GM12875 (cell line): Measurements from ENCODE around the gene CCDC82.

Experiments
- H3K4me3 ChIP-seq: one replicate; pipeline ENCODE4 v1.5.1; 2011; ENCODE audit warnings: low read depth, low read length, control low read depth
- TF ChIP-seq, protein P1 (sequence below): IDR thresholded peaks from 2 replicates; pipeline ENCODE4 v1.5.1; 2011; ENCODE audit warnings: low read depth, mild to moderate bottlenecking, control low read depth, inconsistent platforms, low read length, moderate library complexity, borderline replicate concordance; ENCODE audit not compliant: insufficient read depth

The CCDC82 gene

DNA sequence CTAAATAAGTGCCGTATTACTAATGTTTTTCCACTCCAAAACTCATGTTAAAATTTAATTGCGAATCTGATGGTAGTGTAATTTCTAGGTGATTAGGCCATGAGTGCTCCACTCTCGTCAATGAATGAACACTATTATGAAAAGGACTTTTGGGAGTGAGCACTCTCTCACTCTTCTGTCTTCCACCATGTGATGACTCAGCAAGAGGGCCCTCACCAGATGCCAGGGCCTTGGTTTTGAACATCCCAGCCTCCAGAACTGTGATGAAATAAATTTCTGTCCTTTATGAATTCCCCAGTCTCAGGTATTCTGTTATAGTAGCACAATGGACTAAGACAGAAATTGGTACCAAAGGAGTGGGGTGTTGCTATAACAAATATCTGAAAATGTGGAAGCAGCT is 8.2 kb upstream of the CCDC82 start:
- H3K4me3 ChIP-seq, result no peak overlapping the region
- TF ChIP-seq, protein P1, sequence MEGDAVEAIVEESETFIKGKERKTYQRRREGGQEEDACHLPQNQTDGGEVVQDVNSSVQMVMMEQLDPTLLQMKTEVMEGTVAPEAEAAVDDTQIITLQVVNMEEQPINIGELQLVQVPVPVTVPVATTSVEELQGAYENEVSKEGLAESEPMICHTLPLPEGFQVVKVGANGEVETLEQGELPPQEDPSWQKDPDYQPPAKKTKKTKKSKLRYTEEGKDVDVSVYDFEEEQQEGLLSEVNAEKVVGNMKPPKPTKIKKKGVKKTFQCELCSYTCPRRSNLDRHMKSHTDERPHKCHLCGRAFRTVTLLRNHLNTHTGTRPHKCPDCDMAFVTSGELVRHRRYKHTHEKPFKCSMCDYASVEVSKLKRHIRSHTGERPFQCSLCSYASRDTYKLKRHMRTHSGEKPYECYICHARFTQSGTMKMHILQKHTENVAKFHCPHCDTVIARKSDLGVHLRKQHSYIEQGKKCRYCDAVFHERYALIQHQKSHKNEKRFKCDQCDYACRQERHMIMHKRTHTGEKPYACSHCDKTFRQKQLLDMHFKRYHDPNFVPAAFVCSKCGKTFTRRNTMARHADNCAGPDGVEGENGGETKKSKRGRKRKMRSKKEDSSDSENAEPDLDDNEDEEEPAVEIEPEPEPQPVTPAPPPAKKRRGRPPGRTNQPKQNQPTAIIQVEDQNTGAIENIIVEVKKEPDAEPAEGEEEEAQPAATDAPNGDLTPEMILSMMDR, result no peak

DNA sequence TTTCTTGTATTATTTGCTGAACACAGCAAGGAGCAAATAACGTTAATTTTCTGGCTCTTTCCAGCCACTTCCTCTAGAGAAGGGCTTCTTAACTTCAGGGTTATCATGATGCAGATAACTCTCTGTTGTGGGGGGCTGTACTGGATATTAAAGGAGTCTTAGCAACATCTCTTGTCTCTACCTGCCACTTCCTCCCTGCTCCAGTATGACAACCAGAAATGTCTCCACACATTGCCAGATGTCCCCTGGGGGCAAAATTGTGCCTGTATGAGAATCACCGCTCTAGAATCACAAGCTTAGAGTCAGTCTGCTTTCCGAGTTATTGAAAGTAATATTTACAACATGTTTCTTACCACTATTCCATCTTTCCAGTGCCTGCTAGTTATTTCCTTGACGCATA is 6.9 kb upstream of the CCDC82 start:
- H3K4me3 ChIP-seq, result no peak overlapping the region
- TF ChIP-seq, protein P1, result no peak

DNA sequence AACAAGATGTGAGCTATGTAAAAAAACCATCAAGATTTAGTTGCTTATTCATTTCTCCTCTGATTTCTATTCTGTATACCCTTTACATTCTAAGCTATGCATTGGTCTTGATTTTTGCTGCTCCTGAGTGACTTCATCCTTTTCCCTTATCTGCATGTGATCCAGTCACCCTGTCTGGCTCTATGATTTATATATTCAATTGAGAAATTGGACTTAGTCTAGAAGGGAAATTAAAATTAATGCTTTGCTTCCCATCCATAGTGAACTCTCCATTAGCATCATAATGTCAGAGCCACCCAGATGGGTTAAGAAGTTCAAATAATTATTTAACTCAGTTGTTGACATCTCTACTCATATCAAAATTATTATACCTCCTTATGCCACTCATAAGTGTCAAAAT is 5.1 kb upstream of the CCDC82 start:
- TF ChIP-seq, protein P1, result no peak
- H3K4me3 ChIP-seq, result no peak overlapping the region

DNA sequence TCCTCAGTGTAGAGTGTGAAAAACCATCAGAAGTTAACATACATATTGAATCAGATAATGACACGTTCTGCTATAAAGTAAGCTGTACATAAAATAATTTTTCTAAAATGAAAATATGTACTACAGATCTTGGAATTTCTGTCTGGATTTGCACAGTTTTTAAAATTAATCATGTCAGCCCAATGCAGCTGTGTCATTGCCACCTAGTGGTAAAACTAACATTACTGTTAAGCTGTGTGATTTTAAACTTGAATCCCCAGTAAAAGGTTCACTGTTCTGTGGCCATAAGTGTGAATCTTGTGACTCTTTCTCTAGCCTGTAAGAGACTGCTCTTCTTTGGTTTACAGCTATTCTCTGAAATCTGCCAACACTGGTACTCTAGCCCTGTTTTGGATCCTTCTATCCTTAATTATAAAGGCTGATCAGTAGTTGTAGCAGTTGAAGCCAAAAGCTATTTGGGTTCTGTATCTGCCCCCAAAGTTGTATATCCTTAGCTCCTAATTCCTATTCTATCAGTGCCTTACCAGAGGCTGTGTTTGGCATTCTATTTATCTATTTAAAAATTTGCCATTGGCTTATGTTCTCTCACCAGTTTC is 4.1 kb upstream of the CCDC82 start:
- TF ChIP-seq, protein P1, result peak; percentile 53; the same call in 1 of the 2 replicates
- H3K4me3 ChIP-seq, result no peak overlapping the region

DNA sequence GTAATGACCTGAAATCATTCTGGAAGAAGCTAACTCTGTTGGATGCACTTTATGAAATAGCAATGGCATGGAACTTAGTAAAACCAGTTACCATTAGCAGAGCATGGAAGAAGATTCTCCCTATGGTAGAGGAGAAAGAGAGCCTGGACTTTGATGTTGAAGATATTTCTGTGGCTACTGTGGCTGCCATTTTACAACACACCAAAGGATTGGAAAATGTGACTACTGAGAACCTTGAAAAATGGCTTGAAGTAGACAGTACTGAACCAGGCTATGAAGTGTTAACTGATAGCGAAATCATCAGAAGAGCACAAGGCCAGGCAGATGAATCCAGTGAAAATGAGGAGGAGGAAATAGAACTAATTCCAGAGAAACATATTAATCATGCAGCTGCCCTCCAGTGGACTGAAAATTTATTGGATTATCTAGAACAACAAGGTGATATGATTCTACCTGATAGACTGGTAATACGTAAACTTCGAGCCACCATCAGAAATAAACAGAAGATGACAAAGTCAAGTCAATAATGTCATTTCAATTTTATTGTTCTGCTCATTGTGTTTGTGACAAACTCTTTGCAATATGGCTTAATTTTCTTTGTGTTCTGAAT is 2.1 kb upstream of the CCDC82 start:
- H3K4me3 ChIP-seq, result no peak overlapping the region
- TF ChIP-seq, protein P1, result no peak

DNA sequence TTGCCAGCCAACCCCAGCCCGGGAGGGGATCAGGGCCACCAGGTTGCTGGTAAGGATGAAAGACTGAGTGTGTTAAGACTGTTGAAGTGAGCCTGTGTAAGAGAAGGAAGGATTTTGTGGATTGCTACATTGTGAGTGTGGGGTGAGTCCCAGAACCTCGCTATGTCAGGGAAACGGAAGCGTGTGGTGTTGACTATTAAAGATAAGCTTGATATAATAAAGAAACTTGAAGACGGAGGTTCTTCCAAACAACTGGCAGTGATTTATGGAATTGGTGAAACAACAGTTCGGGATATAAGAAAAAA is 728 bp upstream of the CCDC82 start:
- peak overlapping the region; percentile 88 for H3K4me3 ChIP-seq
- TF ChIP-seq, protein P1, result no peak
